Activated CD4-positive, alpha-beta T cell treated with anti-CD3 and anti-CD28 coated beads for 1 hour (primary cell): Measurements from ENCODE around the gene CLUH.
"Not testable (repeated sequence)": the region's sequence is repeated elsewhere in the genome, so short reads cannot be mapped to it uniquely, and the experiment has no call there.

Experiments used
- DNase-seq: peaks from one replicate; pipeline ENCODE4 v3.0.0-alpha.2; 2020

CLUH gene

DNA sequence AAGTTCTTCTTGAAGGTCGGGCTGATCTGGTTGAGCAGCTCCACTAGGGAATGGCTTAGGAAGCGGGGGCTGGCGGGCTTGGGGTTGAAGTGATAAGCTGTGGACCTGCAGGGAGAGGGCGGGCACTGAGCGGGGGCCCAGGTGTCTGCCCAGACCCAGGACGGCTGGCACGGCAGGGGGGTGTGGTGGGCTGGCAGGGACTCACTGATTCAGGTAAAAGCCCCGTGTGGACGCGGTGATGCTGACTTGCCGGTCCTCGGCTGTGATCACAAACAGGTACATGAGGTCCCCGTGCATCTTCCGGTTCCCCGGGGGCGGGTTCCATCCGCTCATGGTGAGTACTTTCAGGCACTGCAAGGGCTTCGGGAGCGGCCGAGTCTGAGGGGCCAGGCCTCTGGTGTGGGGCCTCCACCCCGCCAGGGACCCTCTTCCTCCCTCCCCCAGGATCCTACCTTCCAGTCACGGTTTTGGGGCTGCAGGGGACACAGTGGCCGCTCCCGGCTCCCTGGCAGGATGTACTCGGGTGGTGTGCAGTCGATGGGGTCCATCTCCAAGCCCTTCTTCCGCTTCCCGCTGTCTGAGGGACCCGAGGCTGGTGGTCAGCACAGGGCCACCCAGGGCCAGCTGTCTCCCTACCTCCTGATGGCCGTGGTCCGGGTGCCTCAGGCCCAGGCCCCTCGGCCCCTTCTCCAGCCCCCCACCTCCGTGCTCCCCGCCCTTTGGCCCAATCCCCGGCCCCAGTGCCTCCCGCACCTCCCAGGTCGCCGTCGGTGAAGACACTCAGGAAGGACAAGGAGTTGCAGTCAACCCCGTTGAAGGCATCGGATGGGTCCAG is 10.2 kb downstream of the CLUH start:
- DNase-seq = no peak

DNA sequence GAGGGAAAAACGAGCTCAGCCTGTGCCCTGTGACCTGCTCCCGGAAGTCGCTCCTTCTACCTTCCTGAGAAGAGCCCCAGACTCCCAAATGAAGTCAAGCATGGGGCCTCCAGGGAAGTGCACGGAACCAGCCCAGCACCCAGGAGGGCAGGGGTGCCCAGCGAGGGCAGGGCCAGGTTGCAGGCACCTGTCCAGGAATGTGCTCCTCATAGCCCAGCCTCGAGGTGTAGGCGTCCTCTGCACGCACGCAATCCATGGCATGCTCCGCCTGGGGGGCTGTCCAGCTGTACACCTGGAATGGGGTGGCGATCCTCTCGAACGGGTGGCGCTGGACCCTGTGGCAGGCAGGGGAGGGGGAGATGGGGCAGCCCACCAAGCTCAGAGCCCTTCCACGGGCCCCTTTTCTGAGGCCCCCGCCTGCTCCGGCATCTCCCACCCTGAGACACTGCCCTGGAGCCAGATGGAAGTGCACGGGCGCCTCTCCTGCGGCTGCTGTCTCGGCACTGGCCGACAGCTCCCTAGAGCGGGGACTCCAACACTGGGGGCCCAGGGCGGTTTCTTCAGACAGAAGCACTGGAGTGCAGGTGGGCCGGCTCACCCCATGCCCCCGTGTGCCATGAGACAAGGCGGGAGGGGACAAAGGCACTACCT is 10.9 kb downstream of the CLUH start:
- no peak for DNase-seq

DNA sequence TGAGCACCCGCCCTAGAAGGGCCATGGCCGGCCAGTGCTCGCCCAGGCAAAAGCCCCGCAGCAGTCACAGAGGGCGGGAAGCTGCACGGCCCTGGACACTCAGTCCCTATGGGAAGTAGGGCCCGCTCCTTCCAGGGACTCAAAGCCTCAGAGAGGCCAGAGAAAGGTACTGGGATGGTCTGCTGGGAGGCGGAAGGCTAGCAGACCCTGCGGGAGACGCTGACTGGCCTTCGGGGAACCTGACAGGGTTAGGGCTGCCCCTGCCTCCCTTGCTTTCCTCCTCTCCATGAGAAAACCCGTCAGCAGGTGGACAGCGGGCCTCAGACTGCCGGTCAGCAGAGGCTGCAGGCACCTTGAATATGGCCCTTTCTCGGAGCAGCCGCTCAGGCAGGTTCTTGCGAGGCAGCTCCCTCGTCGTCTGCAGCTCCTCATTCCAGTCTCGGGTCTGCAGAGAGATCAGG is 11.5 kb downstream of the CLUH start:
- DNase-seq = no peak

DNA sequence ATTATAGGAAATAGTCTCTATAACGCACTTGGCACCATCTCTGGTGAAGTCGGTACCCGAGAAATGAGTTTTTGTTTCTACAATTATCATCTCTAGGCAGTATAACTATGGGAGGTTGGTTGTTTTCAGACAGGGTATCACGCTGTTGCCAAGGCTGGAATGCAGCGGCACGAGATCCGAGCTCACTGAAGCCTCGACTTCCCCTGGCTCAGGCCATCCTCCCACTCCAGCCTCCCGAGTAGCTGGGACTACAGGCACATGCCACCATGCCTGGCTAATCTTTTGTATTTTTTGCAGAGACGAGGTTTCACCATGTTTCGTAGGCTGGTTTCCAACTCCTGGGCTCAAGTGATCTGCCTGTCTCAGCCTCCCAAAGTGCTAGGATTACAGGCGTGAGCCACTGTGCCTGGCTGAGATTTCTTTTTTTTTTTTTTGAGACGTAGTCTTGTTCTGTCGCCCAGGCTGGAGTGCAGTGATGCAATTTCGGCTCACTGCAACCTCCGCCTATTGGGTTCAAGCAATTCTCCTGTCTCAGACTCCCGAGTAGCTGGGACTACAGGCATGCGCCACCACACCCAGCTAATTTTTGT is 12.3 kb downstream of the CLUH start:
- not testable (repeated sequence) for DNase-seq

DNA sequence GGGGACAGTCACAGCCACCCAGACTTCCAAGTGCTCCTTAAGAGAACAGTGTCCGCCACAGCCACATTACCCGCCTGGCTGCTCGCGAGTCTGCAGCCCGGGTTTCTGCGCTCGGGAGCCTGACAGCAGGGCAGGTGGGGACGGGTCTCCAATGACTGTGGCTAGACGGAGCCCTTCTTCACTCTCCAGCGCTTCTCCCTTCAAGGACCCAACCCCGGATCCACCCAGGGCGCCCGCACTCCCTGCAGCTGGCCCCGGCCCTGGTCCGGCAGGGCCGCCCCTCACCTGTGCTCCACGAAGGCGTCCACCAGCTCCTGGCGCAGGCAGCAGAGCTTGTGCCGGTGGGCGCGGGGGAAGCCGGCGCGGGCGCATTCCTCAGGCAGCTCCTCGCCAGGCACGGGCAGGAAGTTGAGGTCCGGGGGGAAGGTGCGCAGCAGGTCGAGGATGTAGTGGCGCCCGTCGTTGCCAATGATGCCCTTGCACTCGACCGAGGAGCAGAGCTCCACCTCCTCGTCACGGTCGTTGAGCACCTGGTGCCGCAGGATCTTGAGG is 13.9 kb downstream of the CLUH start:
- peak; percentile 6 for DNase-seq

DNA sequence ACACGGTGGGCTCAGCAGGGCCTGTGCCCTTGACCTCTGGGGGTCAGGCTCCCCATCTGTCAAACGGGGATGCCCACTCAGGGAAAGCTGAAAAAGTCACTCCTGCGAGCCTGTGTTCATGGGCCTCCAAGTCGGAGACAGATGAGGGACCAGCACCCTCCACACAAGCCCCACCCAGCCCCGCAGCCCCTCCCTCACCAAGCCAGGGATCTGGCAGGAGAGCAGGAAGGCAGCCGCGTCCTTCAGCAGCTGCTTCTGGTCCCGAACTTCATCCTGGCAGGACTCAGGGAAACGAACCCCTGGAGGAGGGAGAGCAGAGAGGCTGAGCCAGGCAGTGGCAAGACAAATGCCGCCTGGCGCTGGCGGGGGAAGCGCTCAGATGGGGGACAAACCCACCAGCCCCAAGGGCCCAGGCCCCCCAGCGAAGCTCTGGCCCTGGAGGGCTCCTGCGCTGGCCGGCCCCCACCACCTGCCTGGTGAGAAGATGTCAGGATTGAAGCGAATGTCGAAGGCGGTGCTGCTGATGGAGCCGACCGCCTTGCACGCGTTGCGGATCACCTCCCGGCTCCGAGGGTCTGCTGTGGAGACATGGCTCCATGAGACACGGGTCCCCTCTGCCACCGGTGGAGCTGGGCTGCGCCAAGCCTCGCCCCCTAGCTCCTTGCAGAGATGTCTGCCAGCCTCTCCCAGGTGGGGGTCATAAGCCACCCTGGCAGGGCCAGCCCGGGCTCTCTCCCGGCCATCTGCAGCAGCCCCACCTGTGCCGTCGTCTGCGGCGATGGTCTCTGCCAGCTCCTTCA is 15.4 kb downstream of the CLUH start:
- DNase-seq = peak; percentile 3

DNA sequence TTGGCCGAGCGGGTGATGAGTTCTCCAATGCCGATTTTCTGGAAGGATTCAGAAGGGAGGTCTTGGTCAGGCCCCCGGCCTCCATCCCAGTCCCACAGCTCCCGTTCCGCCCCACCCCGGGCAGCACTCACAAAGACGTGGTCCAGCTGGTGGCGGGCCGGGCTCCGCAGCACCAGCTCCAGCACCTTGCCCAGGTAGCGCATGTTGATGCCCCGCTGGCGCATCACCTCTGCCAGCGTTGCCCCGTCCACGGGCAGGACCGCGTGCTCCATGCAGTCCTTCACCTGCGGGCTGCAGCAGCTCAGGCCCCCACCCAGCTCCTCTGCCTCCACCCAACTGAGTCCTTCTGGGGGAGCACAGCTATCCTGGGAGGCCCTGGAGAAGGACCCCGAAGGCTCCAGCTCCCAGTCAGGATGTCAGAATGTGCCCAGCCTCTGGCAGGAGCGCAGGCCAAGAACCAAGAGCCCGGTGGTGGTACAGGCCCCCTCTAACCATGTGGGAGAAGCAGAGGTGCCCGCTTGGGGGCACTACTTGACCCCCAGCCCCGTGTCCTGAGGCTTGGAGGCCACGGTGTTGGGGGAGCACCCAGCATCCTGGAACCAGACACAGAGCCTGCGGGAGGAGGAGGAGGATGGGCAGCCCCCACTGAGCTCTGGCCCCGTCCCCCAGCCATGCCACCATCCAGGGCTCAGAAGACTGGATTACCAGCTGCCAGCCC is 16.2 kb downstream of the CLUH start:
- peak; percentile 5 for DNase-seq

DNA sequence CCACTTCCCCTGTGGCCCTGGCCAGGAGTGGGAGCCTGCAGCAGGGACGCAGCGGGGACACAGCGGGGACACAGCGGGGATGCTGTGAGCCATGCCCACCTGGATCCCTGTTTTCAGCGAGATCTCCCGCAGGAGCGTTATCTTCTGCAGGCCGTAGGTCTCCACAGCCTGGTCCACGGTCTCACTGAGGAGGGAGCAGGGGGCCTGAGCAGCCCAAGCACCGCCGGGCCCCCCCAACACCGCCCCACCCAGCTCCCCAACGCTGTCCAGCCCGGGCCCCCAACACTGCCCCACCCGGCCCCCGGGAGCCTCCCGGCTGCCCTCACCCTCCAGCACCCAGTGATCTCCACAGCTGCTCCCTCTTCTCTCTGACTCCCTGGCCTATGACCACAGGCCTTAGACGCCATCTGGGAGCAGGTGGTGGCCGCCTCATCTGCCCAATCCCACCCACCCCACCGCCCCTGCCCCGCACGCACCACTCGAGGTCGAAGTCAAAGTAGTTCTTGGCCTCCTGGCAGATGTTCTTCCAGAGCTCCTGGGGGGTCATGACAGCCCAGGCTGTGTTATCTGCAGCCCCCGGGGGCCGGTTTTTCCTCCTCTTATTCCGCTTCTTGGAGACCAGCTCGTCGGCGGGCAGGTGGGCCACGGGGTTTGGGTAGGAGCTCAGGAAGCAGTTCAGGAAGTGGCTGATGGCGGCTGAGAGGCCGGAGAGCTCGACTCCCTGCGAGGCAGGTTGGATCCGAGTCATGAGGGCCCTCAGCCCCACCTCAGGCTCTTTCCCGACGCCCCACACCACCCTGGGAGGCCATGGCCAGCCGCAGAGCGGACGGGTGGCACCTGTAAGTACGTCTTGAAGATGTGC is 17.0 kb downstream of the CLUH start:
- DNase-seq = peak; percentile 0

DNA sequence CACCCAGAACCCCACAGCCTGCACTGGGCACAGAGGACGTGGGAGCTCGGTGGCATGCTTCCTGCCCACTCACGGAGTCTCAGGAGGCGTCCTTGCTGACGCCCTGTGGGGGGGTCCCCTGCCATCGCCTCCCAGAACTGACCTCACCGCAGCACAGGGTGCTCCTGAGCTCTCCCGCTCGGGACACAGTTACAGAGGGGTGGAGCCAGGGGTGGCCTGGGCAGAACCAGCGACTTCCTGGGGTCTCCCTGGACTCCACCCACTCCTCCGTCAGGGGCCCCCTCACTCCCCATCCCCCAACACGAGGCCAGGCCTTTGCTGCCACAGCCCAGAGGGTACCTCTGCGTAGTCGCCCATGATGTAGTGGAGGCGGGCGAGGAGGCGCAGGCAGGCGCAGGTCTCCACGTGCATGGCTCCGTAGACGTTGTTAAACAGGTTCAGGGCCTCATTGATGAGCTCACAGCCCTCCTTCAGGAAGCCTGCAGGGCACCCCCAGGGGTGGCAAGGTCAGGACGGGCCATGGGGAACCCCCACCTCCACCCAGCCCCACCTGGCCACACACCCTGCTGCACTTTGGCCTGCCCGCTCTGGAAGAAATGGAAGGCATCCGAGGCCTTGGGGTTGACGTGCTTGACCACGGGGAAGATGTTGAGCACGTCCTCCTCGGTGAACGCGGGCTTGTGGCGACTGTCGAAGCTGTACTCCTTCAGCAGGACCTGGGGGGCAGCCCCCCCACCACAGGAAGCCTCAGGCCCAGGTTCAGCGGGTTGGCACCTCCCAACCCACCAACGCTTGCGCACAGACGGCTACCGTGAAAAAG is 17.8 kb downstream of the CLUH start:
- peak; percentile 7 for DNase-seq

DNA sequence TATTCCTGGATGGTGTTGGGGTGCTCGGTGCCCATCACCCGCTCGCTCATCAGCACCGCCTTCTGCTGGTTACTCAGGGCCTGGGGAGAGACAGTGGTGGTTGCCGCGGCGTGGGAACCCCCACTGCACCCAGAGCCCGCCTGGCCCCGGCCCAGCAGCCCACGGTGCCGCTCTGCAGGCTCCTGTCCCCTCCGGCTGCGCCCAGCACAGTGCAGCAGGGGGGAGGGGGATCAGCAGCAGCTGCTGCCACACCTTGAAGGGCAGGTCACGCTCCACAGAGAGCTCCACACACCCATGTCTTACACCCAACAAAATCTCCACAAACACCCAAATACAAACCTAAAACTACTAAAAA is 18.8 kb downstream of the CLUH start:
- DNase-seq = no peak

DNA sequence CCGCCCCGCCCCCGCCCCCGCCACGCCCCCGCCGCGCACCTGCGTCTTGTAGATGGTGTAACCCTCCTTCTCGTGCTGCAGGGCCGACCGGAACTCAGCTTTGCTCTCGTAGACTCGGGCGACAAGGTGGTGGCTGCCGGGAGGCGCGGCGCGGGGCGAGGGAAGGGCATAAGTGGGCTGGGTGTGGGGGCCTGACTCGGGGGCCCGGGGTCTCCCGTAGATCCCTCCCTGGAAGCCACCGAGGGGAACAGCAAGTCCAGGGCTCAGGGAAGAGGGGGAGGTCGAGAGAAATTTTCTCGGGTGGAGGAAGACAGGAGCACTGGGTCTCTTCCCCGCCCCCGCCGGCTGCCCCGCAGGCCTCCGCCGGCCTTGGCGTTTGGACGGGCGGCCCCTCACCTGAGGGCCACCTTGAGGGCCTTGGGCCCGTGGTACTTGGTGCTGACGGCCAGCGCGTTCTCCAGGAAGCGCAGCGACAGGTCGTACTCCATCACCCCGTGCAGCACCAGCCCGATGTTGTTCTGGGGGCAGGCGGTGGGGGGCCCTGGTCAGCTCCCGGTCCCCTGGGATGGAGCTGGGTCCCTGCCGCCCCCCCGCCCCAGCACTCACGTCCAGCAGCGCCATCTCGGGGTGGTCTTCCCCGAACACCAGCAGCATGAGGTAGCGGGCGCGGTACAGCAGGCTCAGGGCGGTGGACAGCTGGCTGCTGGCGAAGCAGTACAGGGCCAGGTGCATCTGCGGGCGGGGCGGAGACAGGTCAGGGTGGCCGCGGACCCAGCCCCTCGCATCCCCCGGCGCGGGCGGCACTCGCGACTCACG is 19.4 kb downstream of the CLUH start:
- no peak for DNase-seq

DNA sequence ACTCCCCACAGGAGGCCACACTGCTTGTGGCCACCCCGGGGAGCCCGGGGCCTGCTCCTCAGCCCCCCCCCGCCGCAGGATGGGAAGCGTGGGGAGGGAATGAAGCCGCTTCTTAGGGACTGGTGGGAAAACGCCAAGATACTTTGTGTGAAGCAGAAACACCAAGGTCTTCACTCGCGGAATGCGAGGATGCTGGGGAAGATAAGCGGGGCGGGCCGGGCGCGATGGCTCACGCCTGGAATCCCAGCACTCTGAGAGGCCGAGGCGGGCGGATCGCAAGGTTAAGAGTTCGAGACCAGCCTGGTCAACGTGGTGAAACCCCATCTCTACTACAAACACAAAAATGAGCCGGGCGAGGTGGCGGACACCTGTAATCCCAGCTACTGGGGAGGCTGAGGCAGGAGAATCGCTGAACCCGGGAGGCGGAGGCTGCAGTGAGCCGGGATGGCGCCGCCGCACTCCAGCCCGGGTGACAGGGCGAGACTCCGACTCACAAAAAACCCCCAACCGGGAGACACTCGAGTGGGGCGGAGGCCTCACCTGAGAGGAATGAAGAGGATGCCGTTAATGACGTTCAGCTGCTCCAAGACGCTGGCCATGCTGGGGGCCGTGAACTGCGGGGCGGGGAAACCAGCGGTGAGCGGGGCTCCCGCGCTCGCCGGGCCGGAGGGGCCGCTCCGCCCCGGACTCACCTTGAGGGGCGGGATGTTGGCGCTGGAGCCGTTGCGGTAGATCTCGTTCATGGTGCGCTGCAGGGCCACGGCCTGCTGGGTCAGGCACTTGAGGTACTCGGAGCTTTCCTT is 20.3 kb downstream of the CLUH start:
- DNase-seq = no peak

DNA sequence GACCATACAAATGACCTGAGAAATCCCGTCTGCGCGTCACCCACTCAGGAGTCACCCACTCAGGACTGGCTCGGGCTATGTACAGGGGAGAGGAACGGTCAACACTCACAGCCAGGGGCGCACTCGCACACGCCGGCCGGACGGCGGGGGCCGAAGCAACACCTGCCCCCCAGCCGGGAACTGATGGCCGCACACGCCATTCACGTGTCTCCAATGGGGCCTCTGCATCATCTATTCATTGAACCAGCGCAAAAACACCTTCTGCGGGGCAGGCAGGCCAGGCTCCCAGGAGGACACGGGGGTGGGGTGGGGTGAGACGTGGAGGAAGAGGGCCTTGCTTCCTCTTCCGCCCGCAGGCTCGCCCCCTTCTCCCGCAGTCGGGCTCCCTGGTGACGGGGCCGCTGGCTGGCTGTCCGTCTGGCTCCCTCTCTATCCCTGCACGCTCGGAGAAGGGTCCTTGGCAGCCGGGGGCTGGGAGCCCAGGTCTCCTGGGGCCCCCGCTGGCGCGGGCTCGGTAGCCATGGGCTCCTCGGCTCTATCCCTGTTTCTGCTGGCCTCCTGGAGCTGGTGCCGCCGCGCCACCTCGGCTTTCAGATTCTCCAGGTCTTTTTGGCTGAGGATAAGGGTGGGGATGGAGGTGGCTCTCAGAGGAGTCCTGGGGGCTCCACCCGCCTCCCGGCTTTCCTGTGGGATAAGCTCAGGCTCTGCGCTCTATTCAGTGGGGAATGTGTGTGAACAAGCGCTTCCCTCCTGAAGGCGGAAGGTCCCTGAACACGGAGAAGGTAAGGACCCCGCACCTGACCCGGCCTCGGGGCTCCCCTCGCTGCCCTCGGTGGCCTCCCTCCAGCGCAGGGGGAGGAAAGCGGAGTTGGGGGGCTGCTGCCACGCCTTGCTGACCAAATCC is 21.1 kb downstream of the CLUH start:
- no peak for DNase-seq

DNA sequence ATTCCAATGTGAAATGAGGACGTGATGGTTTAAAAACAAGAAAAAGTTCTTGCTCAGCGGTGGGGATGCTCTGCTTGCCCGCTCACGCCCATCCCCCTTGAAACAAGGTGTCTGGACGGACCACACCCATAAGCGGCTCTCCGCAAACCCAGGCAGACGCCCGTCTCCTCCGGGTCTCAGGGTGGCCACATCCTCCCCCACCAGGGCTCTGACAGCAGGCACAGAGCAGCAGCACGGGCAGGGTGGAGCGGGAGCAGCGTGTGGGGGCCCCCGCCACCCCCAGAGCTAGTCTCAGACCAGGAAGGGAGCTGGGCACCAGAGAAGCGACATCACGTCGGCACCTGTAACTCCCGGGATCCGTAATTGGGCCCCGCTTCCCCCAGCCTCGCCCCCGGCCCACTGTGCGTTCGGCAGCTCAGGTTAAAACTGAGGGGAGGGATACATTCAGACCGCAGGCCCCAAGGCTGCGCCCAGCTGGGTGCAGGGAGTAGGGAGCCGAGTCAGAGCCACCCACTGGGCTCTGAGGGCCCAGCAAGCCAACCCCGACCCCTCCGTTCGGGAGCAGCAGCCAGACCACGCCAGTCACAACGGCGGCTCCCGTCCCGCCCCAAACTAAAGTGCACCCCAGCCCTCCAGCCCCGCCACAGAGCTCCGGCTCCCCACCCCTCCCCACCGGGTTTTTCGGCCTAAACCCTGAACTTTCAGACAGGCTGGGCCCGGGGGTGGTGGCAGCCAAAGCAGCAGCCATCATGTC is 22.0 kb downstream of the CLUH start:
- DNase-seq = no peak

DNA sequence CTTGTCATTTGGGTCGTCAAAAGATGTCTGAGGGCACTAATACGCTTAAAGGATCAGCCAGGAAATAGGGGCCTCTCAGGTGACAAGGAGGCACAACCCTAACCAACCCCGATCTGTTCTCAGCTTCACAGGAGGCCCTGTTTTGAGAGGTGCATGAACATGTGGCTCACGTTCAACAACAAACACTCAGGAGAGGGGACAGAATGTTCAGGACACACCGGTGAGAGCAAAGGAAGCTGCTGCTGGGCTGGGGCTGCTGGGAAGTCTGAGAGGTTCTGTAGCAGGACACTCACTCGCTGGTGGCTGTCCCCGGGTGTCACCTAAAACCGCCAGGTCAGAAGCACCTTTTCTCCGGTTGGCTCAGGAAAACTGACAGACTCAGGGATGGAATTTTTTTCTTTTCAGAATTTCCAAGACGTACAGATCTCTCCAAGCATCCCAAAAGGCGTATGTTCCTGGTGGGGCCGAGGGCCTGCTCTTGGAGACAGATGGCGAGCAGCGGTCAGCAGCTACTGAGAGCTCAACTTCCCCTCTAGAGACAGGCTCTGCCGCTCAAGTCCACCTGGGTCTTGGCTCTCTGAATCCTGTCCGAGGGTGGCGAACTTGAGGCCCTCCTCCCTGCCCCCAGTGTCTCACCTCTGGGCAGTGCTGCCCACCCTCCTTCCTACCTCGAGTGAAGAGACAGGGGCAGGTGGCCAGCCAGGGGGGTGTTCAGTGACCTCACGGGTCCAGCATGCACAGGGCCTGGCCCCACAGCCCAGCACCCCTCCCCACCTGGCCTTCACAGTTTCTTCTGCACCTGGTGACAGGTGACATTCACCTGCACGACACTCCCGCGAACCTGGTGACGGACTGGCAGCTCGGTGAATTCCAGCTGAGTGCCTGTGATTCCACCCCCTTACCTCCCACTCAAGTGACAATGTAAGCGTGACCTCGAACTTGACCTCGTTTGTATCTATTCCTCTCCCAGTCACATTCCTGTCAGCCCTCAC is 22.9 kb downstream of the CLUH start:
- no peak for DNase-seq

DNA sequence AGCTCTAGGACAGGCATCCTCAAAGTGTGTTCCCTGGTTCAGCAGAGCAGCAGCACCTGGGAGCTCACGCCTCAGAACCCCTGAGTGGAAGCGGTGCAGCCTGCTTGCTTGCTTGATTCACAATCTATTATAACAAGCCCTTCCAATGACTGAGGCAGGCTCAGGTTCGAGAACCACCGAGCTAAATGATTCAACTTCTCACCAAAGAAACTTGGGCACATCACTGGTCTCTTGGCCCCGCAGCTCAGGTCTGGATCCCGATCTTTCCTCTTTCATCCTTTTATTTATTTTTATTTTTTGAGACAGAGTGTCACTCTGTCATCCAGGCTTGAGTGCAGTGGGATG is 24.5 kb downstream of the CLUH start:
- DNase-seq = no peak
